Natural killer cell treated with Interleukin-12 subunit alpha and Interleukin-12 subunit beta and Interleukin-15 and Interleukin-18, amount 100 ng/mL, for 72 hours (primary cell): ENCODE results near the gene EFNA2. TPM values are rescaled to one million over a fixed set of nuclear protein-coding genes. Genes with fewer than 3 reads are reported as not detected.
A peak's percentile ranks its signal among the peaks of the same experiment; 100 is the strongest.

ENCODE experiments used
- ATAC-seq, 2 donors: fragments of 150-1000 bp; cut with Tn5 transposase in 1 of 2; sonication (Bioruptor Pico), chemical (Tn5 transposase) in 1 of 2; 2 replicates each; pipeline ENCODE4 v1.10.0; 2021
- DNase-seq: peaks from one replicate; pipeline ENCODE4 v3.0.0; 2022; ENCODE audit warnings: low spot score
- H3K27ac Mint-ChIP-seq, 2 donors: 1 replicate in 1 of 2; 2 replicates in 1 of 2; pipeline ENCODE4 v1.8.0; 2022; ENCODE audit warnings: mixed read lengths in 2 of 2, mild to moderate bottlenecking in 1 of 2, moderate library complexity in 1 of 2
- H3K27me3 Mint-ChIP-seq, 2 donors: 1 replicate in 1 of 2; 2 replicates in 1 of 2; pipeline ENCODE4 v1.8.0; 2022; ENCODE audit warnings: mixed read lengths in 2 of 2
- H3K36me3 Mint-ChIP-seq: one replicate; pipeline ENCODE4 v1.8.0; 2022; ENCODE audit warnings: mixed read lengths
- H3K4me1 Mint-ChIP-seq, 2 donors: 1 replicate in 1 of 2; 2 replicates in 1 of 2; pipeline ENCODE4 v1.8.0; 2022; ENCODE audit warnings: low read depth in 2 of 2, mixed read lengths in 2 of 2, mild to moderate bottlenecking in 1 of 2
- H3K4me3 Mint-ChIP-seq: one replicate; pipeline ENCODE4 v1.8.0; 2022; ENCODE audit warnings: mixed read lengths
- H3K9me3 Mint-ChIP-seq: 2 replicates; pipeline ENCODE4 v1.8.0; 2022; ENCODE audit warnings: mixed read lengths
- total RNA-seq, 2 donors: library from RNA; stranded (reverse); gene quantifications; one replicate each; pipeline ENCODE4 v1.2.3, GENCODE V29; 2022

EFNA2 gene
- total RNA-seq, 2 donors from 2014 or later, result not detected

- peak overlapping the region; percentile 89 to 91 for H3K27ac Mint-ChIP-seq
- peak; percentile 87 for DNase-seq
- peaks cover 9 to 23% of the 10 kb centered on the region in 2 donors for H3K4me1 Mint-ChIP-seq
- peak overlapping the region; percentile 84 for H3K4me3 Mint-ChIP-seq
- no peaks in the 10 kb centered on the region for H3K36me3 Mint-ChIP-seq
- peak; percentile 34 to 44 for ATAC-seq
- H3K27me3 Mint-ChIP-seq, result no peaks in the 10 kb centered on the region
- no peaks in the 10 kb centered on the region for H3K9me3 Mint-ChIP-seq
These were observed 32.7 kb upstream of the EFNA2 start for GRCh38 chr19:1252821-1253513.

GRCh38 chr19:1253514-1254080 lies 32.1 kb upstream of the EFNA2 start:
- peak overlapping the region; percentile 79 for H3K4me3 Mint-ChIP-seq
- H3K36me3 Mint-ChIP-seq, result no peaks in the 10 kb centered on the region
- no peak for DNase-seq
- H3K27ac Mint-ChIP-seq, result peak overlapping the region; percentile 89 to 91
- H3K9me3 Mint-ChIP-seq, result no peaks in the 10 kb centered on the region
- no peaks in the 10 kb centered on the region for H3K27me3 Mint-ChIP-seq
- ATAC-seq, result no peak
- H3K4me1 Mint-ChIP-seq, result peaks cover 9 to 25% of the 10 kb centered on the region in 2 donors

GRCh38 chr19:1254081-1254527 lies 31.6 kb upstream of the EFNA2 start:
- Mint-ChIP-seq H3K4me3 (peak overlapping the region; percentile 49), H3K36me3 (no peaks in the 10 kb centered on the region), H3K27ac (no peak overlapping the region), H3K4me1 (peaks cover 9 to 25% of the 10 kb centered on the region in 2 donors), H3K27me3 (no peaks in the 10 kb centered on the region), H3K9me3 (no peaks in the 10 kb centered on the region)
- DNase-seq (no peak), ATAC-seq (no peak)

GRCh38 chr19:1254530-1255185 lies 31.0 kb upstream of the EFNA2 start:
- Mint-ChIP-seq H3K9me3 (no peaks in the 10 kb centered on the region), H3K4me1 (peaks cover 13 to 27% of the 10 kb centered on the region in 2 donors), H3K4me3 (peak overlapping the region; percentile 49), H3K27ac (peak overlapping the region; percentile 28 to 75), H3K36me3 (no peaks in the 10 kb centered on the region), H3K27me3 (no peaks in the 10 kb centered on the region)
- DNase-seq, result no peak
- ATAC-seq, result no peak

GRCh38 chr19:1255186-1256161 lies 30.2 kb upstream of the EFNA2 start:
- Mint-ChIP-seq H3K27me3 (no peaks in the 10 kb centered on the region), H3K4me3 (peak overlapping the region; percentile 49), H3K9me3 (no peaks in the 10 kb centered on the region), H3K27ac (peak overlapping the region; percentile 28 to 75), H3K36me3 (no peaks in the 10 kb centered on the region), H3K4me1 (peaks cover 17 to 31% of the 10 kb centered on the region in 2 donors)
- no peak for ATAC-seq
- DNase-seq, result no peak

GRCh38 chr19:1256646-1257474 lies 28.8 kb upstream of the EFNA2 start:
- no peaks in the 10 kb centered on the region for H3K27me3 Mint-ChIP-seq
- ATAC-seq, result no peak
- H3K27ac Mint-ChIP-seq, result peak overlapping the region; percentile 93 to 97
- DNase-seq, result no peak
- no peaks in the 10 kb centered on the region for H3K36me3 Mint-ChIP-seq
- H3K9me3 Mint-ChIP-seq, result no peaks in the 10 kb centered on the region
- H3K4me3 Mint-ChIP-seq, result no peak overlapping the region
- peaks cover 25 to 34% of the 10 kb centered on the region in 2 donors for H3K4me1 Mint-ChIP-seq

- Mint-ChIP-seq H3K27ac (peak overlapping the region; percentile 93 to 97), H3K4me3 (peak overlapping the region; percentile 81), H3K36me3 (no peaks in the 10 kb centered on the region), H3K27me3 (no peaks in the 10 kb centered on the region), H3K4me1 (peaks cover 28 to 38% of the 10 kb centered on the region in 2 donors), H3K9me3 (no peaks in the 10 kb centered on the region)
- no peak for DNase-seq
- ATAC-seq, result no peak
These were observed 28.1 kb upstream of the EFNA2 start for GRCh38 chr19:1257475-1258162.

- ATAC-seq, result no peak
- Mint-ChIP-seq H3K27me3 (no peaks in the 10 kb centered on the region), H3K27ac (peak overlapping the region; percentile 93 to 97)
These were observed 27.5 kb upstream of the EFNA2 start for GRCh38 chr19:1258163-1258492.

GRCh38 chr19:1258707-1259205 lies 26.9 kb upstream of the EFNA2 start:
- Mint-ChIP-seq H3K4me1 (peaks cover 23 to 41% of the 10 kb centered on the region in 2 donors), H3K27ac (peak overlapping the region; percentile 93 to 97), H3K4me3 (peak overlapping the region; percentile 81), H3K36me3 (no peaks in the 10 kb centered on the region), H3K9me3 (no peaks in the 10 kb centered on the region), H3K27me3 (no peaks in the 10 kb centered on the region)
- ATAC-seq, result no peak
- DNase-seq, result no peak

More at GRCh38 chr19:1258163-1258492, 27.5 kb upstream of the EFNA2 start:
- Mint-ChIP-seq H3K4me1 (peaks cover 28 to 41% of the 10 kb centered on the region in 2 donors), H3K9me3 (no peaks in the 10 kb centered on the region), H3K36me3 (no peaks in the 10 kb centered on the region), H3K4me3 (peak overlapping the region; percentile 81)
- no peak for DNase-seq

GRCh38 chr19:1259206-1259875 lies 26.3 kb upstream of the EFNA2 start:
- Mint-ChIP-seq H3K36me3 (no peaks in the 10 kb centered on the region), H3K9me3 (no peaks in the 10 kb centered on the region), H3K27me3 (no peaks in the 10 kb centered on the region), H3K4me3 (peak overlapping the region; percentile 81), H3K27ac (peak overlapping the region; percentile 93 to 97), H3K4me1 (peaks cover 23 to 41% of the 10 kb centered on the region in 2 donors)
- ATAC-seq (peak; percentile 64 to 68), DNase-seq (peak; percentile 88)

GRCh38 chr19:1259876-1260748 lies 25.6 kb upstream of the EFNA2 start:
- Mint-ChIP-seq H3K4me3 (peak overlapping the region; percentile 93), H3K27me3 (no peaks in the 10 kb centered on the region), H3K36me3 (no peaks in the 10 kb centered on the region), H3K27ac (peak overlapping the region; percentile 93 to 97), H3K9me3 (no peaks in the 10 kb centered on the region), H3K4me1 (peaks cover 25 to 39% of the 10 kb centered on the region in 2 donors)
- DNase-seq (peak; percentile 76), ATAC-seq (peak; percentile 24 to 44)
